Activated CD4-positive, alpha-beta T cell treated with anti-CD3 and anti-CD28 coated beads for 48 hours (primary cell): ENCODE results near the gene ACCSL.

Source experiments
- DNase-seq: peaks from one replicate; pipeline ENCODE4 v3.0.0-alpha.2; 2020

Gene ACCSL

GRCh38 chr11:44065841-44066731 lies 18.3 kb downstream of the ACCSL start, which contains the start of gene ACCS:
Gene ACCS, plus strand, starts transcription at chr11:44066270. Its CDS starts 1,358 bp downstream, at chr11:44067628.
- DNase-seq: peak; percentile 89

GRCh38 chr11:44066732-44067141 lies 19.0 kb downstream of the ACCSL start:
- no peak for DNase-seq

- no peak for DNase-seq
Measured at GRCh38 chr11:44067266-44067665, 19.5 kb downstream of the ACCSL start.

GRCh38 chr11:44068180-44068579 lies 20.4 kb downstream of the ACCSL start:
- DNase-seq: no peak

- DNase-seq: no peak
Measured at GRCh38 chr11:44071157-44071556, 23.4 kb downstream of the ACCSL start.

- no peak for DNase-seq
Measured at GRCh38 chr11:44072757-44073658, 25.2 kb downstream of the ACCSL start.

- no peak for DNase-seq
Measured at GRCh38 chr11:44078794-44079193, 31.0 kb downstream of the ACCSL start.

- DNase-seq: no peak
Measured at GRCh38 chr11:44079376-44079775, 31.6 kb downstream of the ACCSL start.

GRCh38 chr11:44080951-44081350 lies 33.2 kb downstream of the ACCSL start:
- no peak for DNase-seq

- DNase-seq: no peak
Measured at GRCh38 chr11:44082645-44083044, 34.9 kb downstream of the ACCSL start.

GRCh38 chr11:44083433-44083832 lies 35.7 kb downstream of the ACCSL start:
- DNase-seq: no peak

- no peak for DNase-seq
Measured at GRCh38 chr11:44083906-44084305, 36.1 kb downstream of the ACCSL start.

- no peak for DNase-seq
Measured at GRCh38 chr11:44085330-44085729, 37.5 kb downstream of the ACCSL start.

- no peak for DNase-seq
Measured at GRCh38 chr11:44088377-44088776, 40.6 kb downstream of the ACCSL start.

- no peak for DNase-seq
Measured at GRCh38 chr11:44088871-44089270, 41.1 kb downstream of the ACCSL start.

- no peak for DNase-seq
Measured at GRCh38 chr11:44090539-44090938, 42.8 kb downstream of the ACCSL start.

- peak; percentile 85 for DNase-seq
Measured at GRCh38 chr11:44094260-44094868, 46.6 kb downstream of the ACCSL start.

- DNase-seq: peak; percentile 90
Measured at GRCh38 chr11:44095506-44096359, 48.0 kb downstream of the ACCSL start, which contains the start of gene EXT2. Gene EXT2, plus strand, starts transcription at chr11:44095678. Its CDS starts 12,035 bp downstream, at chr11:44107713.

GRCh38 chr11:44096360-44097185 lies 48.8 kb downstream of the ACCSL start:
- no peak for DNase-seq

GRCh38 chr11:44097821-44098220 lies 50.0 kb downstream of the ACCSL start:
- DNase-seq: no peak

- no peak for DNase-seq
Measured at GRCh38 chr11:44101098-44101497, 53.3 kb downstream of the ACCSL start.
